NCI-H1694 (cell line): ENCODE data around the gene TBCD.

Source experiments
- DNase-seq: peaks from one replicate; lab custom pipeline; 2025; lab: John Stamatoyannopoulos, UW

TBCD gene

GRCh38 chr17:82907797-82908542 is 156.1 kb downstream of the TBCD start:
- DNase-seq = no peak

GRCh38 chr17:82908543-82909160 is 156.8 kb downstream of the TBCD start:
- DNase-seq = no peak

GRCh38 chr17:82909322-82909904 is 157.5 kb downstream of the TBCD start:
- DNase-seq = no peak

GRCh38 chr17:82910041-82910481 is 158.2 kb downstream of the TBCD start:
- DNase-seq = no peak

- DNase-seq = no peak
Observed at GRCh38 chr17:82910770-82911169, 158.9 kb downstream of the TBCD start.

GRCh38 chr17:82911822-82912221 is 160.0 kb downstream of the TBCD start:
- DNase-seq = no peak

- DNase-seq = no peak
Observed at GRCh38 chr17:82912484-82913089, 160.7 kb downstream of the TBCD start.

- no peak for DNase-seq
Observed at GRCh38 chr17:82913304-82914043, 161.6 kb downstream of the TBCD start.

- DNase-seq = no peak
Observed at GRCh38 chr17:82914375-82914774, 162.5 kb downstream of the TBCD start.

- DNase-seq = no peak
Observed at GRCh38 chr17:82915010-82915756, 163.3 kb downstream of the TBCD start.

GRCh38 chr17:82915757-82916027 is 163.8 kb downstream of the TBCD start:
- DNase-seq = no peak

GRCh38 chr17:82917699-82918345 is 166.0 kb downstream of the TBCD start:
- no peak for DNase-seq

- no peak for DNase-seq
Observed at GRCh38 chr17:82918508-82918907, 166.6 kb downstream of the TBCD start.

- no peak for DNase-seq
Observed at GRCh38 chr17:82920150-82920549, 168.3 kb downstream of the TBCD start.

GRCh38 chr17:82920715-82921114 is 168.8 kb downstream of the TBCD start:
- DNase-seq = no peak

GRCh38 chr17:82921426-82921825 is 169.6 kb downstream of the TBCD start:
- DNase-seq = no peak

- DNase-seq = no peak
Observed at GRCh38 chr17:82922646-82923045, 170.8 kb downstream of the TBCD start.

- DNase-seq = no peak
Observed at GRCh38 chr17:82923366-82924113, 171.7 kb downstream of the TBCD start.

GRCh38 chr17:82924214-82924613 is 172.3 kb downstream of the TBCD start:
- DNase-seq = no peak

- no peak for DNase-seq
Observed at GRCh38 chr17:82924812-82925211, 172.9 kb downstream of the TBCD start.
